HG02623 (cell line): ENCODE results near the gene KIF3A.

ENCODE experiments used
- ATAC-seq: cut with Tn5 transposase; IDR thresholded peaks from one replicate; pipeline ENCODE4 v1.9.1; 2021; ENCODE audit warnings: moderate library complexity; ENCODE audit not compliant: unreplicated experiment

KIF3A gene

DNA sequence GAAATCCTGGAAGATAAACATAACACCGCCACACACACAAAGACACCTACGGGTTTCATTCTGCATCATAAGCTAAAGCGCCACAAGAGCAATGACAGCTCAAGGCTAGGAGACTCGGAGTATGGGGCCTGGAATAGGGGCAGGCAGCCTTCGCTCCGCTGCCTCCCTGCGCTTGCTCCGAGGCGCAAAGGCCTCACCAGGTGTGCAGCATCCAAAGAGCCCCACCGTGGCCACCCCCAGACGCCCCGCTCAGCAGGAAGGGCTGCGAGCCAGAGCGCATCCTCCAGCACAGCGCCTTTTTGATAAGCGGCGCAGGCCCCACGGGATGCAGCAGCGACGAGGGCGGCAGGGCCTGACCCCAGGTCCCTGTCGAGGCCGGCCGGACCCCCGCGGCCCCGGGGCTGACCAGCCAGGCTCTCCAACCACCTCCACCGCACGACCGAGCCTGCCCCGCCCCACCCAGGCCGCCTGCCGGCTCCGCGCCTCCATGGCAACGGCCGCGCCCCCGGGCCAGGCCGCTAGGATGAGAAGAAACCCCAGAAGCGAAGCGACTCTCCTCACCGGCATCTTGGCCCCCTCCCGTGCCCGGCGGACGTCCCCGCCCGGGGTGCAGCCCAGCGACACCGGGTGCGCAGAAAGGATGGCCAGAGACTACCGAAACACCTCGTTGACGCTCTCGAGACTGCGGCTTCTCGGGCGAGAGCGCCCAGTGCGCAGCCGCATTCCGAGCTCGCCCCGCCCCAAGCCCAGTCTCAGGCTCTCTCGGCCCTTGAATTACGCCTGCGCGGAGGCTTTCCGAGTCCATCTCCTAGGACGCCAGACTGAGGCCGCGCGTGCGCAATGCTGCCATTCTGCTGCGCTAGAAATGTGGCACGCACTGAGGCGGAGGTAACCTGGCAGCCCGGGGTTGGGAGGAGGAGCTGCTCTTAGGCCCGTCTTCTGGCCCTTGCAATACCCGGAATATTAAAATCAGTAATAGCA lies at the start of gene KIF3A:
Gene KIF3A, minus strand, starts transcription at position 694 of the 981 bp plus-strand sequence. Its CDS starts 127 bp downstream, at position 567.
- ATAC-seq: peak; percentile 86

DNA sequence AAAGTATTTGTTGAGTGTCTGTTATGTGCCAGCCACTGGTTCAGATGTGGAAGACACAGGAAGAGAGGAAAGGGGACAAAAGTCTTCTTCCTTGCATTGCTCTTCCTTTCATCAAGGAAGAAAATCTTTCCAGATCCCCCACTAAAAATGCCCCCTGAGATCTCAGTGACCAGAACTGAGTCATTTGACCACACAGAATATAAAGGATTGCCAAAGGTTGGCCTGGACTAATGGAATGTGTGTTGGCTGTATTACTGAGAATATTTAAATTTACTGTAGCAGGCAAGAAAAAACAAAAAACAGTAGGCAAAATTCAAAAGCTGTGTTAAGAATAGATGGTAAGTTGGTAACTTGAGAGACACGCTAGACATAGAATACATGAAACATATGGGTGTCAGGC lies 49.7 kb upstream of the KIF3A start:
- ATAC-seq: no peak

DNA sequence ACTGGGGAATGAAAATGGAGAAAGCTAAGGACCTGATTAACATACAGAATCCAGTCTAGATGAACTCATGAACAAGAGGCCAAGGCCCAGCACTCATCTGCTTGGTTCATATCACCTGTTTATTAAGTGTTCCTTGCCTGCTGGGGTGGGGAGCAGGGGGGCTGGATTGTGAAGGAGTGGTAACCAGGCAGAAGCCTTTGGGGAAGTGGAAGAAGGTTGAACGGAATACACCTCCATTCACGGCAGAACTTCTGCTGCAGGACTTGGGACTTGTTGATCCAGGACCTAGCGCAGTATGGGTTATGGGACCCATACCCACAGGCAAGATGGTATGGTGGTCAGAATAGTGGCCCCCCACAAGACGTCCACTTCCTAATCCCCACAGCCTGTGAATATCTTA lies 48.5 kb upstream of the KIF3A start:
- ATAC-seq: no peak

DNA sequence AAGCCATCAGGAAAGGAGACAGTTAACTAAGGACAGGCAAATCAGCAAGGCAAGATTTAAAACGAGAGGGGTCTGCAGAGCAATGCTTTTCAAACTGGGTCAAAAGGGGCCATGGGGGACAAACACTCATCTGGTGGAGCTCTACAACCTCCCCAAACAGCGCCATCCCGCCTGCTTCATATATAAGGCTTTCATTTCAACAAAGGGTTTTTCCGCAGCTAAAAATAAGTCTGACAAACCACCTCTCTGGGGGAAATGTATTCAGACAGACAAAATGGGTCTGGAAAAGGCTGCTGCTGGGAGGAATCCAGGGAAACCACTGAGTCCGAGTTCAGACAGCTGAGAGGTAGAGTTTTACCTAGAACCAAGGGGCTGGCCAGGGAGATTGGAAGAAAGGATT lies 48.0 kb upstream of the KIF3A start:
- ATAC-seq: no peak

DNA sequence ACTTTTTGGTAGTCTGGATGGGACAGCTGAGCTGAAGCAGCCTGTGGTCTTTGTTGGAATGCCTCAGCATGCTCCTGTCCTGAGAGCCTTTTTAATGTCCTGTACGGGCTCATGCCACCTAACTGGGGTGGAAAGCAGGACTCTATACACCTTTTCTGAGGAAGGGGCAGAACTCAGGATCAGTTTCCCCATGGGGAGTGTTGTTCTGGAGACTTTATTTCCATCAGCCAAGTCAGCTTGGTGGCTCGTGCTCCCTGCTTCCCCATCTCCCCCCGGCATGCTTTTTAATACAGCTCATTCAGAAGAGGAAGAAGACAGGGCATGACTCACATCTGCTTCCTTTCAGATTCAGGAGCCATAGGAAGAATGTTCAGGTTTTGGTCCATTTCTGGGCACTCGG lies 44.8 kb upstream of the KIF3A start:
- no peak for ATAC-seq

DNA sequence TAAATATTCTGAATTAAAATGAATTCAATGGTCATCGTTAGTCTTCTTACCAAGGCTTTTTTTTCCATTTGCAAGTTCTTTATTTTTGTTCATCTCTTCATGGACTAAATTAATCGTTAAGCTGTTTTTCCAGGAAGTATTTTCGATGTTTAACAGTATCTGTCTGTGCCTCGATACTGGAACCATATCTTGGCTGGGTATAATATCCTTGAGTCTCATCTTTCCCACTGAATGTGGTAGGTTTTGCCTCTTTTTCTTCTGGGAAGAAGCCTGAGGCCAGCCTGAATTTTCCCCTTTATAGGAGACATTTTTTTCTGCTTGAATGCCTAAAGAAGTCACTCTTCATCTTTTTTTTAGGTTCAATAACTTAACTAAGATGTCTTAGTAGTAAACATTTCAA lies 43.7 kb upstream of the KIF3A start:
- ATAC-seq: no peak

DNA sequence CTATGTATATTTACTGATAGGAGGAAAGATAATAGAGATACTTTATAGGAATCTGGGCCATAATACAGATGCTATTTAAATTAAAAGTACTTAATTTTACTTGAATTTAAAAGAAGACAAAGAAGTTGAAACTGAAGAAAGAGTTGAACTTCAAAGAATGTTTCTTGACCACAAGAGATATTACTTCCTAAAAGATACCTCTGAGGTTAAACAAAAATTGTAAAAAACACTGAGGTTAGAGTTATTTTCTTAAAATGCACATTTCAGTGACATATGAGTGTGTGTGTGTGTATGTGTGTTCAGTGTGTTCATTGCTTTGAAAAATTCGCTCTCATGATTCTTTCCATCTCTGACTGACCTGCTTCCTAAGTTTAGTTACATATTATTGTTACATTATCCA lies 43.2 kb upstream of the KIF3A start:
- ATAC-seq: no peak

DNA sequence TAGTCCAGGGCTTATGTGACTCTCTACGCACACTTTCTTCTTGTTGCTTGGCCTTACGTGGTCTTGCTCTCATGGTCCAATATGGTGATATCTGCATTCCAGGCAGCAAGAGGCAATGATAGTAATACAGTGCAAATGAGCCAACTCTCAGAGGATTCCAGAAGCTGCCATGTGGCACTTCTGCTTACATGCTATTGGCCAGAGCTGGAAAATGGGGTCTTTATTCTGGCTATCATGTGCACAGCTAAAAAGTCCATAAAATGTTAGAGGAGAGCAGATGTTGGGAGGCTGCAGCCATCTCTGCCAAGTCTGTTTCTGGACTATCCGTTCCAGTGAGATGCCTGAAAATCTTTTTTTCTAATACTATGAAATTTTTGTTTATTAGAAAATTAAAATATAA lies 42.6 kb upstream of the KIF3A start:
- ATAC-seq: no peak

DNA sequence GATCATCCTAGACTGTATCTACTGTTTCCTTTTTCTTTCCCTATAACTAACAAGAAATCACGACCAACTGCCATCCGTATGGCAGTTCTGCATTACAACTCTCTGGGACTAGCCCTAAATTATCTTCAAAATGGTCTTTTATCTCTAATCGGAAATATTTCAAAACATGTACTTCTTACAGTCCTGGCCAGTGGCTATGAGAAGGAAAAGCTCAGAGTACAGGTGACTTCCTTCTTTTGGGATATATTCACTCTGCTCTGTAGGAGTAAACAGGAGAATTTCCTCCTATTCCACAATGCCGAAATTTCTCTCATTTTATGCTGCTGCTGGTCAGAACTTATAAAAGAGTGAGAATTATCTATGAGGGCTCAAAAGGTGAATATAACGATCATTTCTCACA lies 41.5 kb upstream of the KIF3A start:
- ATAC-seq: no peak

DNA sequence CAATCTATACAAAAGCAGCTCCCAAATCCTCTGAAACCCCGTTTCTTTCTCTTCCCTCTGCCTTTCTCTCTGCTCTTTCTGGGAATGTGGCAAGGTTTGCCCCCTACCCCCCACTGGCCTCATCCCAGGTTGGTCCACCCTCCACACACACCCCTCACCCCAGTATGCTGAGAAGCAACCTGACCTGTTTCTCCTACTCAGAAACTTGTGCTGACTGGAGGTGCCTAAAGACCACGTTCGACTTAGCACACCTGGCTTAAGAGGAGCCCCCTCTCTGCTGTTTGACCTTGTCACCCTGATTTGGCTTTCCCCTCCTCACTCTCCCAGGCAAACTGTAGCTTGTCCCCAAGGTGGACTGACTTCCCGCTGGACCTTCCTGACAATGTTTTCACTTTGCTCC lies 40.8 kb upstream of the KIF3A start:
- no peak for ATAC-seq

DNA sequence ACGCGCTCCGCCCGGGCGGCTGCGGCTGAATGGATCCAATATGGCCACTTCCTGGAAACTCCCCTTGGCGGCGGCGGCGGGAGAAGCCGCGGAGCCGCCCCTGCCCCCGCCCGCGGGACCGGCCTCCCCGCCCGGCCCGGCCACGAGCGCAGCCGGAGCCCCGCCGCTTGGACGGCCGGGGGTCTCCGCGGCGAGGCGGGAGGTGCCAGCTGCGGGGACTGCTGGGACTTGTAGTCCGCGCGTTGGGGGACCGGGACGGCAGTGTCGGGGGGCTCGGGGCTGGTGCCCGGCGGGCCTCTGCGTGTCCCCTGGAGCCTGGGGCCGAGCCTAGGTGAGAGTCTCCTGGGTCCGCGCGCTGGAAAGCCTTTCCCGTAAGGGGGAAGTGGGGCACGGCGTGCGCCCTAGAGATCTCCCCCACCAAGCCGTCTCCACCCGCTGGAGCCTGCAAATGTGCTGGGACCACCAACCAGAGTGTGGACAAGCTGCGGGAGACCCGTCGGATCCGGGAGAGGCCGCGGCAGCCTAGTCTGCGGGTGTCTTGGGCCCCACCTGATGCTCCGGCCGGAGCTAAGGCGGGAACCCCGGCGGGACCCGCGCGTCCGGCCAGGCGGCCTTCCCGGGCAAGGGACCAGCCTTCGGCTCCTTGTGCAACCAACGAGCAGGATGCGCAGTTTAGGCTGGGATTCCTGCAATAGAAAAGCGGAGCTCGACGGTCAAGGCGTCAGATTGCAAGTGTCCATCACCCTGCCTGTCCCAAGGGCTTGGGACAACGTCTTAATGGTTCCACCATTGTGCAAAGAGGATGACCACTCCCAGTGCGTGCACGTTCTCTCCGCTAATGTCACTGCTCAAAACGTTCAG lies 40.1 kb upstream of the KIF3A start, which contains the start of gene SEPTIN8:
Gene SEPTIN8, minus strand, starts transcription at position 31 of the 861 bp plus-strand sequence. CDS start 102 bp downstream, outside the sequence.
- ATAC-seq: peak; percentile 58

DNA sequence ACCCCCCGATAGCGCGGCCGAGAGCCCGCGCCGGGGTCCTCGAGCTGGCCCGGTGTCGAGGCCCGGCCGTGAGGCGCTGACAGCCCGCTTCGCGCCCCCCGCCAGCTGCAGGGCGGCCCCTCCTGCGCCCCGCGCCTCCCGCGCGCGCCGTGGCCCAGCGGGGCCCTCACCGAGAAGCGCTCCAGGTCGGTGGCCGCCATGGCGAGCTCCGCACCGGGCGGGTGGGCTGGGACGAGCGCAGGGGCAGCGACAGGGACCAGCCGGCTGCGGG lies 39.5 kb upstream of the KIF3A start:
- no peak for ATAC-seq

DNA sequence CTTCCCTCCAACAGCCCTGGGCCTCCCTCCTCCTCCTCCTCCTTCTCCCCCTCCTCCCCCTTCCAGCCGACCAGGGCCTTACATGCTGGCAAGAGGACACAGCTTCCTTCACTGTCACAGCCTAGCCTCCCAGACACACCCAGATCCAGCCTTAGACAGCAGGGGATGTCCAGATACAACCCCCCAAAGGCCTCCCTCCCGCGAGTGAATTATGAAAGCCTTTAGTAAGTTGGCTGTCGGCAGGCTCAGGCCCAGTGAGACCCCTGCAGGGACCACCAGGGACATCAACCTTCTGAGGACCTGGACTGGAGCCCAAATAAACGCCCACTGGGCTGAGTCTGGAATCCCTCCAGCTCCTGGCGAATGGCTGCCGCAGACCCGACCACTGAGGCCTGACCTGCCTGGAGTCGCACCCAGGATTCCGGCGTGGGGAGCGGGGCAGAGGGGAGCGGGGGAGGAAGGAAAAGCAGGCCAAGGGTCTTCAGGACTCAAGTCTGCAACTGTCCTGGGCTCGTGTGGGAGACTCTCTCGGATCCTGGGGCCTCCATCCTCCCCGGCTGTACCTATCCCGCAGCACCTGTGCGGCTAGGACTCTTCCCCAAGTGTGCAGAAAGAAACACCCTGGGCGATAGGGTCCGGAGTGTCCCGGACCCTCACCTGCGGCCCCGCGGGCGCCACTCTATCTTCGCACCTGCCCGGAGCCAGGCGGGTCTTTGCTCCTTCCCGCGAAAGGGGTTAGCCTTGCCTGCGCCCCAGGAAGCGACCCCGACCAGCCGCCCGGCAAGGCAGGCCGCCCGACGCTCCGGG lies 39.0 kb upstream of the KIF3A start:
- ATAC-seq: no peak

DNA sequence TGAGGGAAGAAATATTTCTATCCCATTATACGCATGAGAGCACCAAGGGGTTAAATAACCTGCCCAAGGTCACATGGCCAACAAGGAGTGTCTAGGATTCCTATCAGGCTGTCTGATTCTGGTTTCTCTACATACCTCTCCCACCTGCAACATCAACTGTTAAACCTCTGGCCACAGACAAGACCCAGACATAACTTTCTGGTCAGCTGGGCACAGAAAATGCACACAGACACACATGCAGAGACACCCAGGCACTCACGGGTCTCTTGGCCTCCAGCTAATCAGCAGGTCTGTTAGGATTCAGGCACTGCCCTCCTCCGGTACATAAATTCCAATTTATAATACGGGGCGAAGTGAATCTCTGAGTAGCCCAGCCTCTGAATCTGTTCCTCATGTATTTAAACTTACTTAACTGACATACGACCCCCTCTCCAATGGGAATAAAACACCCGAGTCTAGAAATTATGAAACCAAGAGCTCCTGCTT lies 38.2 kb upstream of the KIF3A start:
- ATAC-seq: no peak

DNA sequence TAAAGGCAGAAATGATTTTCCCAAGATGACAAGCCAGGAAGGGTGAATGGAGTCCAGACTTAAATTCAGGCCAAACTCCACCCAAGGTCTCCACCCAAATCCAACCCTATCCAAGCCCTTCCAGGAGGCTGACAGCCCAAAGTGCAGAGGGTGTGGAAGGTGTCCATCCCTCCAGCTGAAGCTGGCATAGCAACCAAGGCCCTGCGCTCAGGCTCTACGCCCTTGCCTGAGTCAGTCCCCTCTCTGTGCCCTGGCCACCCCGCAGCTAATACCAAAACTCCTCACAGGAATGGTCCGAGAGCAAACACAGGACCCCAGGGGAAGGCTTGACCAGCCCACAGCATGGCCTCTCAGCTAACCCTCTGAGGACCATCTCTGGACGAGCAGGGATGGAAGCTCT lies 37.5 kb upstream of the KIF3A start:
- ATAC-seq: no peak

DNA sequence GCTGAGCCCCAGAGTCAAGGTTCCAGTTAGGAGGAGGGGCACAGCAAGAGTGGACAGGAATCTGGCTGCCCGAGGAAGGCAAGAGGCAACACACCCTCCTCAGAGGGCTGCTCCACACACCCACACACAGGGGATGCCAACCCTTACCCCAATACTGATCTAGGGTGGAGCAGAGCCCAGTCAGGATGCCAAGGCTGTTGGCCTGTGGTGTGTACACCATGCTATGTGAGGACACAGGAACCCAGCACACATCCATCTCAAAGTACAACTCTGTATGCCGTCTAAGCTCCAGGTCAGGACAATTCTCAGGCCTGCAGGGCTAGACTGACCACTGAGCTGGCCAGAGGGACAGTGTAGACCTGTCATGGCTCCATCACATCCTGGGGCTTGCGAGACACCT lies 37.1 kb upstream of the KIF3A start:
- no peak for ATAC-seq

DNA sequence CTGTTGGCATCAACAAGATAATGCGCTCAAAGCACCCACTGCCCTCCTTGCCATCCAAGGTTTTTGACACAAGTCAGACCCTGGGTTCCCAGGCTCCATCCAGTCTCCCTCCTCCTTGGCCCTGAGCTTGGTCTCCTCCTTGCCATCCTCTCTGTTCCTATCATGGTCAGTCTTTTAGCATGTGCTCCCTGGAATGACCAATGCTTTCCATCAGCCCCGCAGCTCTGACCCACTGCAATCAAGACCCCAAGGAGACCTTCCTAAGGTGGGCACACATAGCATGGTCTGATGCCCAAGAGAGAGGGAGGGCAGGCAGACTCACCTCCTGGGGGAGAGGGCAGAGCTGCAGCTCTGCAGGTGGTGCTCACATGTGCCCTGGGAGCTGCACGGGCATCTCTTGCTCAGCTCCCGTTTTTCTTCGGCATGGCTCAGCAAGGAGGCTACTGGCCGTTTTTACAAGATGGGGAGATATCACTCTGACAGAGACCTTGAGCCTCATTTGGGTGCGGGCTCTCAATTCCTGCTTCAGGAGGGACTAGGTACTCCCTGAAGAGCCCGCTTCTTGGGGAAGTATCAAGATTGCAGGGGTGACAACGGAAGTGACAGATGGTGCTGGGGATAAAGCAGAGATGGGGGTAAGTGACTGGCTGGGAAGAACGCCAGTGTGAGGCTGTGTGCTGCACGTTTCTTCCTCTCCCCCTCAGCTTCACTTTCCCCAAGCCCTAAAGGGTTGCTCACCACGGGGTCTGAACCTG lies 36.4 kb upstream of the KIF3A start:
- no peak for ATAC-seq

DNA sequence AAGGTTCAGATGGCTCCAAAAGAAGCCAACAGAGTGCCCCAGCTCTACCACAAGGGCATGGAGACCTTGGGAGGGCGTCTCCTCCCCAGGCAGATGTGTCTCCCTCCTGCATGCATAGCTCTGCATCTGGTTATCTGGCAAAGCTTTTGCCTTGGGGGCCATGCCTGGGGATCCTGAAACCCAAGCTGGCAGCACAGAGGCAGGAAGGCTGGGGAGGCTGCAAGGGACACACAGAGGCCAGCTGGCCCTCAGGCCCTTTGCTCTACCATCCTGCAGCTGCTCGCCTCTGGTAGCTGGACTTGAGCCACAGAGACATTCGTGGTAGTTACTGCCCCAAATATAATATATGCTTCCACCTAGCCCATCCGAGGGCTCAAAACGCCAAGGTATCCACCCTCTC lies 35.8 kb upstream of the KIF3A start:
- ATAC-seq: no peak

DNA sequence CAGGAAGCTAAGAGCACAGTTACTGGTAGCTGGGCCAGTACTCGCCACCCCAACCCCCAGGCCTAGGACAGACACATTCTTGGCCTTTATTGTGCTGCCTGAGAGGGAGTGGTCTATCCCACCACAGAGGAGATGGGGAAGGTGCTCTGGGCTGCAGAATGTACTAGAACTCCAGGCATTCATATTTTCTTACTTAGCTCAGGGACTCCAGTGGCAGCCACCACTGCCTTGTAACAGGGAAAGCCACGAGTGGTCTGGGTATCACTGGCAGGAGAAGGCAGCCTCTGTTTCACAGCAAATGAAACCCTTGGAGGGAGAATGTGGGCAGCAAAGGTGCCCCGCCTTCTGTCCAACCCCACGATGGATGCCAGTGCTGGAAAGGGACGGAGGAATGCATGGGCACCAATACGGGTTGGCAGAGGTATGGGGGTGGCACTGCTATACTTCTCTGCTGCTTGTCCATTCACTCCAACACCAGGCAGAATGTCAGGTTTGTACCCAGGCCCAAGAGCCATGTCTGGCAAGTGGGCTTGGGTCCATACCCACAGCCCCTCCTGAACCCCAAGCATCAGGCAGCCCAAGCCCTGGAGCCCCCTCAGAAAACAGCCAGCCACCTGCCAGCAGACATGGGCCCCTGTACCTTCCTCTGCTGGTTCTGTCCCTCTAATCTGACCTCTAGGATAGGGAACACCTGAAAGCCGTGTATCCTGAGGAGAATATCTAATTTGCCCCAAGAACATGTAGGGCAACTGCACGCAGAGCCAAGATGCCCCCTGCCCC lies 35.1 kb upstream of the KIF3A start:
- ATAC-seq: no peak
